Peyer's patch (tissue), 4 donors: ENCODE results near the gene STAT4.

Experiments used
- POLR2A ChIP-seq, 2 donors: fragments of 450-650 bp; IDR thresholded peaks; one replicate each; pipeline ENCODE4 v1.5.1; 2017; ENCODE audit warnings: antibody characterized with exemption in 2 of 2, mild to moderate bottlenecking in 2 of 2, moderate library complexity in 2 of 2
- TF ChIP-seq, protein P1 (sequence below), 6 experiments: fragments of 450-650 bp in 4 of 6; fragments of 200-600 bp in 2 of 6; sonication (generic) in 1 of 6; IDR thresholded peaks; one replicate each; pipeline ENCODE4 v1.5.1; 2017 to 2019; ENCODE audit warnings: antibody characterized with exemption in 6 of 6, mild to moderate bottlenecking in 3 of 6, moderate library complexity in 1 of 6

- TF ChIP-seq, protein P1, sequence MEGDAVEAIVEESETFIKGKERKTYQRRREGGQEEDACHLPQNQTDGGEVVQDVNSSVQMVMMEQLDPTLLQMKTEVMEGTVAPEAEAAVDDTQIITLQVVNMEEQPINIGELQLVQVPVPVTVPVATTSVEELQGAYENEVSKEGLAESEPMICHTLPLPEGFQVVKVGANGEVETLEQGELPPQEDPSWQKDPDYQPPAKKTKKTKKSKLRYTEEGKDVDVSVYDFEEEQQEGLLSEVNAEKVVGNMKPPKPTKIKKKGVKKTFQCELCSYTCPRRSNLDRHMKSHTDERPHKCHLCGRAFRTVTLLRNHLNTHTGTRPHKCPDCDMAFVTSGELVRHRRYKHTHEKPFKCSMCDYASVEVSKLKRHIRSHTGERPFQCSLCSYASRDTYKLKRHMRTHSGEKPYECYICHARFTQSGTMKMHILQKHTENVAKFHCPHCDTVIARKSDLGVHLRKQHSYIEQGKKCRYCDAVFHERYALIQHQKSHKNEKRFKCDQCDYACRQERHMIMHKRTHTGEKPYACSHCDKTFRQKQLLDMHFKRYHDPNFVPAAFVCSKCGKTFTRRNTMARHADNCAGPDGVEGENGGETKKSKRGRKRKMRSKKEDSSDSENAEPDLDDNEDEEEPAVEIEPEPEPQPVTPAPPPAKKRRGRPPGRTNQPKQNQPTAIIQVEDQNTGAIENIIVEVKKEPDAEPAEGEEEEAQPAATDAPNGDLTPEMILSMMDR (IDR thresholded peaks at IDR 0.05): no peak
- no peak for TF ChIP-seq POLR2A (IDR thresholded peaks at IDR 0.05)
These were observed 29.9 kb upstream of the STAT4 start for GRCh38 chr2:191180713-191181112.
